DMS153 (cell line): ENCODE results near the gene MAPKBP1.

Experiments
- DNase-seq: peaks from one replicate; lab custom pipeline; 2025; lab: John Stamatoyannopoulos, UW

MAPKBP1 gene

GRCh38 chr15:41806291-41807181 lies 32.3 kb downstream of the MAPKBP1 start:
- DNase-seq = no peak

DNA sequence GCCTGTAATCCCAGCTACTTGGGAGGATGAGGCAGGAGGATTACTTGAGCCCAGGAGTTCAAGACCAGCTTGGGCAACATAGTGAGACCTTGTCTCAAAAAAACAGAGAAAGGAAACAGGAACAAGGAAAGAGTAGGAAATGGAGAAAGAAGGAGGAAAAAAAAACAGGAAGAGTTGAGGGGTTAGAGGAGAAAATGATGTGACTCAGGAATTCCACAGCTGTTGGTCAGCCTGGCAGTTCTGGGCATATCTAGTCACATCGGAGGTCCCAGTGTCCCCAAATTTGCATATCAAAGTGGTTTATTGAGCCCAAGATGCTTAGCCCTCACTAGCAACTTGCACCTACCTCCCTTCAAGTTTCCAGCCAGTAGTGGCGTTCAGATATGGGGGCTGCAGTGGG lies 34.8 kb downstream of the MAPKBP1 start:
- DNase-seq = no peak

- DNase-seq = no peak
Measured at GRCh38 chr15:41809526-41810220, 35.4 kb downstream of the MAPKBP1 start.

- DNase-seq = no peak
Measured at GRCh38 chr15:41810651-41811431, 36.6 kb downstream of the MAPKBP1 start.

DNA sequence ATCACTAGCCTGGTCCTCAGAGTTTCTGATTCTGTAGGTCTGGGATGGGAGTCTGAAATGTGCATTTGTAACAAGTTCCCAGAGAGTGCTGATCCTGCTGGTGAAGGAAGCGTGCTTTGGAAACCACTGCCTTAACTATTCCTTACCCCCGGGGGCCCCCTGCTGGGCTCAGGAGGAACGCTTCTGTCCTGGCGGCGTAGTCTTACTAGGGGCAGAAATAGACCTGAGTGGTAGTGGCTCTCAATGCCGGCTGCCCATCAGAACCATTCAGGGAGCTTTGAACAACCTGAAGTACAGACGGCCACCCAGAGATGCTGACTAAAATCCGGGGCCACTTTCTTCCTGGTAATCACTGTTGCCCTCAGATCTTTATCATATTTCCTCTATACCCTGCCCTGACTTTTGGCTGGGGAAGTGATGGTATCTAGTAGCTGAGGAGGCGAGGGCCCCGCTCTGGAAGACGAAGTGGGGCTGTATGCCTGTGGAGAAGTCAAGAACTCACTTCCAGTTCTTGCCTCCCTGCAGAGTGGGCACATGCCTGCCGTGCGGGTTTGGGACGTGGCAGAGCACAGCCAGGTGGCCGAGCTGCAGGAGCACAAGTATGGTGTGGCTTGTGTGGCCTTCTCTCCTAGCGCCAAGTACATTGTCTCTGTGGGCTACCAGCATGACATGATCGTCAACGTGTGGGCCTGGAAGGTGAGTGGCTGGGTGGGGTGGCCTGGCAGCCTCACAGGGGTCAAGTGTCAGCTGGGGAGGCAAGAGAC lies 37.3 kb downstream of the MAPKBP1 start:
- no peak for DNase-seq

GRCh38 chr15:41812820-41813375 lies 38.6 kb downstream of the MAPKBP1 start:
- no peak for DNase-seq

DNA sequence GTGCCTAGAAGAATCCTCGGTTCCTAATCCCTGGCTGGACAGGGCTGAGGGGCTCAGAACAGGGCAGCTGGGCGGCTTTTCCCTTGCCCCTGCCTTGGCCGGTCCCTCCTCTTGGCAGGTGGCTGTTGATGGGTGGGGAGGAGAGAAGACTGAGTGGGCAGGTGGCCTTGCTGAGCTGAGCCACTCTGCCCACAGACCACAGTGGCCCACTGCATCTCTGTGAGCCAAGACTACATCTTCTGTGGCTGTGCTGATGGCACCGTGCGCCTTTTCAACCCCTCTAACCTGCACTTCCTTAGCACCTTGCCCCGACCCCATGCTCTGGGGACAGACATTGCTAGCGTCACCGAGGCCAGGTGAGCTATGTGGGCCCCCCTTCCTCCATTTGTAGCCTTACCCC lies 39.1 kb downstream of the MAPKBP1 start:
- DNase-seq = no peak

GRCh38 chr15:41814534-41814933 lies 40.2 kb downstream of the MAPKBP1 start:
- no peak for DNase-seq

DNA sequence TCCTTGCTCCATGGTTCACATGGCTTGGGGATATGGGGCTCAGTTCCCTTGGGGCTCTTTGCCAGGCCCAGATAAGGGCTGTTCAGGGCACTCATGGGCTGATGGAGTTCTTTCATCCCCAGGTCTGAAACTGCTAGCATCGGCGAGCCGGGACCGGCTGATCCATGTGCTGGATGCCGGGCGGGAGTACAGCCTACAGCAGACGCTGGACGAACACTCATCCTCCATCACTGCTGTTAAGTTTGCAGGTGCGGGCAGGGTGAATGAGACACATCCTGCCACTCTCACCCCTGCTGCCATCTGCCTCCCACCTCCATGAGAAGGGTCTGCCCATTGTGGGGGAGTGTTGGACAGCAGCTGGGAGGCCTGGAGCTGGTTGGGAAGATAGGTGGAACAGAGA lies 42.5 kb downstream of the MAPKBP1 start:
- no peak for DNase-seq

GRCh38 chr15:41817327-41817726 lies 43.0 kb downstream of the MAPKBP1 start:
- no peak for DNase-seq

DNA sequence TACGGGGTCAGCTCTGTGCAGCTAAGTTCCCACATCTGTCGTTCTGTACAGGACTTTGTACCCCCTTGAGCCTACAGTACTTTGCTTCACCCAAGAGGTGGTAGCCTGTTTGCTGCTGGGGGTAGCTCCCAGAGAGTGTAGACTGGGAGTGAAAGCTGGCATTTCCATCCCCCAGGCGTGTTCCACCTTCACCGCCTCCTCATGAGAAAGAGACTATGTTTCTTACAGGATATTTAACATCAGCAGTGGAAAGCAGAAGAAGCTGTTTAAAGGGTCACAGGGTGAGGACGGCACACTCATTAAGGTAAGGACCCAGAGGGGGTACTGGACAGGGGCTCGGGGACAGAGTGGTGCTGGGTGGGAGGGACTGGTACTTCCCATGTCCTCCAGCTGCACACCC lies 43.5 kb downstream of the MAPKBP1 start:
- DNase-seq = no peak

- no peak for DNase-seq
Measured at GRCh38 chr15:41819455-41820050, 45.3 kb downstream of the MAPKBP1 start.

- no peak for DNase-seq
Measured at GRCh38 chr15:41820791-41821423, 46.6 kb downstream of the MAPKBP1 start.

- no peak for DNase-seq
Measured at GRCh38 chr15:41821831-41822230, 47.5 kb downstream of the MAPKBP1 start.

GRCh38 chr15:41822471-41822870 lies 48.2 kb downstream of the MAPKBP1 start:
- DNase-seq = no peak

DNA sequence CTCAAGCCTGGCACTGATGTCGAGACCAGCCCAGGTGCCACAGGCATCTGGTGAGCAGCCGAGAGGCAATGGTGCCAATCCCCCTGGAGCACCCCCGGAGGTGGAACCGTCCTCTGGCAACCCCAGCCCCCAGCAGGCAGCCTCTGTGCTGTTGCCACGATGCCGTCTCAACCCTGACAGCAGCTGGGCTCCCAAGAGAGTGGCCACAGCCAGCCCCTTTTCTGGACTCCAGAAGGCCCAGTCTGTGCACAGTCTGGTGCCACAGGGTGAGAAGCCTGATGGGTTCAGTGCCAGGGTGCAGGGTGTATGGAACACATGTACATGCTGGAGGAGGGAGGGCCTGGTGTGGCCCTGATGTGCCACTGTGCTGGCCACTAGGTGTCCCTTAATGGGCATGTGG lies 48.7 kb downstream of the MAPKBP1 start:
- no peak for DNase-seq

DNA sequence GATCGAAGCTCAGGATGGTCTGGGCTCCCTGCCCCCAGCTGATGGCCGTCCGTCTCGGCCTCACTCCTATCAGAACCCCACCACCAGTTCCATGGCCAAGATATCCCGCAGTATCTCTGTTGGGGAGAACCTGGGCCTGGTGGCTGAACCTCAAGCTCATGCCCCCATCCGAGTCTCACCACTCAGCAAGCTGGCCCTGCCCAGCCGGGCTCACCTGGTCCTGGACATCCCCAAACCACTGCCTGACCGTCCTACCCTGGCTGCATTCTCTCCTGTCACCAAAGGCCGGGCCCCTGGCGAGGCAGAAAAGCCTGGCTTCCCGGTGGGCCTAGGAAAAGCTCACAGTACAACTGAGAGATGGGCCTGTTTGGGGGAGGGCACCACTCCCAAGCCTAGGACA lies 49.2 kb downstream of the MAPKBP1 start:
- no peak for DNase-seq

DNA sequence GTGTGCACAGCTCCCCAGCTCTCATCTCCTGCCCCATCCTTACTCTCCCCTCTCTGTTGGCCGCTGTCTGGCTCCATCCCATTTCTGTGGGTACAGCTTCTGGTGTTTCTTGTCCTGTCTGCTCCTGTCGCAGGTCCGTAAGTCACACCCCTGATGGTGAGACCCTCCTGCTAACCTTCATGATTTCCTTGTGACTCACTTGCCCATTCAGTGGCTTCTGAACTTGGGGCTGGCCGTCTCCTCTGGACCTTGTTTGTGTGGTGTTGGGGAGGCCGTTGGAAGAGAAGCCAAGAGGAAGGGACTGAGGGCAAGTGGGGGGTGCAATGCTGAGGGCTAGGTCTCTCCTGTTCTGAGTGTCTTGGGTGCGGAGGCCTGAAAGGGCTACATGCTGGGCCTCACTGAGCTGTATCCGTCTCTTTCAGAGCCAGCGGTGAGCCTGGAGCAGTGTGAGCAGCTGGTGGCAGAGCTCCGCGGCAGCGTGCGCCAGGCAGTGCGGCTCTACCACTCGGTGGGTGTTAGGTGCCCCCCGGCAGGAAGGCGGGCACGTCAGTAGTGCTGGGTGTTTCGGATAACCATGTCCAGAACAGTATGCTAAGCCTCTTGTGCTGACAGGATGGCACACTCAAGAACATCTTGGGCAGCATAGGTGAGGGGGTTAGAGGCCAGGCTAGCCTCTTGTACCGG lies 49.9 kb downstream of the MAPKBP1 start:
- DNase-seq = no peak

- no peak for DNase-seq
Measured at GRCh38 chr15:41825145-41825544, 50.9 kb downstream of the MAPKBP1 start.
